HEK293 (cell line): Measurements from ENCODE around the gene PLEKHA8.

ENCODE experiments used
- CTCF ChIA-PET: fragments of 350-600 bp; formaldehyde crosslinking; extraction: SDS; loops from one replicate; lab custom pipeline; 2021; ENCODE audit warnings: antibody characterized with exemption; lab: Yijun Ruan, JAX
- POLR2A ChIA-PET: fragments of 300-600 bp; formaldehyde crosslinking; extraction: SDS; loops from one replicate; lab custom pipeline; 2020; ENCODE audit warnings: antibody characterized with exemption, inconsistent platforms; lab: Yijun Ruan, JAX
- H3K27ac ChIP-seq: fragments of 200-500 bp; sonication (Bioruptor generic); 2 replicates; pipeline ENCODE4 v1.5.1; 2014; ENCODE audit warnings: low read depth, low read length, control low read depth, inconsistent platforms; ENCODE audit errors: extremely low read depth
- H3K36me3 ChIP-seq, 2 experiments: fragments of 200-500 bp in 1 of 2; sonication (Bioruptor generic) in 1 of 2; 1 replicate in 1 of 2; 2 replicates in 1 of 2; pipeline ENCODE4 v1.5.1; 2014 to 2017; ENCODE audit warnings: inconsistent platforms in 2 of 2, low read length in 2 of 2; ENCODE audit not compliant: control insufficient read depth in 2 of 2, insufficient read depth in 1 of 2
- H3K4me1 ChIP-seq: fragments of 200-500 bp; sonication (Bioruptor generic); 2 replicates; pipeline ENCODE4 v1.5.1; 2014; ENCODE audit warnings: mild to moderate bottlenecking, low read length, inconsistent platforms; ENCODE audit not compliant: control insufficient read depth, insufficient read depth
- H3K4me3 ChIP-seq: 2 replicates; pipeline ENCODE4 v1.5.1; 2011; ENCODE audit warnings: low read depth, mild to moderate bottlenecking, control low read depth, low read length, moderate library complexity
- H3K9me3 ChIP-seq: fragments of 200-500 bp; sonication (Bioruptor generic); 2 replicates; pipeline ENCODE4 v1.5.1; 2014; ENCODE audit warnings: low read depth, low read length, inconsistent platforms; ENCODE audit not compliant: control insufficient read depth, insufficient read depth
- EGR2 ChIP-seq: fragments of 450-650 bp; formaldehyde crosslinking; IDR thresholded peaks from 2 replicates; pipeline ENCODE4 v1.5.1; 2016; ENCODE audit warnings: low read depth, missing biosample characterization, missing genetic modification characterization
- GLI4 ChIP-seq: fragments of 450-650 bp; formaldehyde crosslinking; IDR thresholded peaks from 2 replicates; pipeline ENCODE4 v1.5.1; 2016; ENCODE audit warnings: missing biosample characterization, missing genetic modification characterization
- HOXC10 ChIP-seq: sonication (generic); formaldehyde crosslinking; IDR thresholded peaks from 2 replicates; pipeline ENCODE4 v1.8.1; 2023; ENCODE audit warnings: mild to moderate bottlenecking, missing genetic modification reagents
- SCRT1 ChIP-seq: fragments of 450-650 bp; formaldehyde crosslinking; IDR thresholded peaks from 2 replicates; pipeline ENCODE4 v1.5.1; 2016; ENCODE audit warnings: missing biosample characterization, missing genetic modification characterization, borderline replicate concordance
- SCRT2 ChIP-seq: fragments of 450-650 bp; formaldehyde crosslinking; IDR thresholded peaks from 2 replicates; pipeline ENCODE4 v1.5.1; 2016; ENCODE audit warnings: missing biosample characterization, missing genetic modification characterization
- SP3 ChIP-seq: fragments of 450-650 bp; formaldehyde crosslinking; IDR thresholded peaks from 2 replicates; pipeline ENCODE4 v1.5.1; 2016; ENCODE audit warnings: missing biosample characterization, missing genetic modification characterization
- YY1 ChIP-seq: fragments of 450-650 bp; formaldehyde crosslinking; IDR thresholded peaks from 2 replicates; pipeline ENCODE4 v1.5.1; 2018; ENCODE audit warnings: missing biosample characterization, missing genetic modification characterization
- ZBTB48 ChIP-seq: fragments of 450-650 bp; formaldehyde crosslinking; IDR thresholded peaks from 2 replicates; pipeline ENCODE4 v1.5.1; 2016; ENCODE audit warnings: missing biosample characterization, missing genetic modification characterization
- ZFHX2 ChIP-seq: fragments of 450-650 bp; formaldehyde crosslinking; conservative IDR thresholded peaks from 2 replicates; pipeline ENCODE4 v1.5.1; 2016; ENCODE audit warnings: missing biosample characterization, missing genetic modification characterization
- ZIC2 ChIP-seq: fragments of 450-650 bp; formaldehyde crosslinking; IDR thresholded peaks from 2 replicates; pipeline ENCODE4 v1.5.1; 2016; ENCODE audit warnings: missing biosample characterization, missing genetic modification characterization
- ZNF155 ChIP-seq: fragments of 450-650 bp; formaldehyde crosslinking; IDR thresholded peaks from 2 replicates; pipeline ENCODE4 v1.5.1; 2016; ENCODE audit warnings: missing biosample characterization, missing genetic modification characterization
- ZNF23 ChIP-seq: fragments of 450-650 bp; formaldehyde crosslinking; IDR thresholded peaks from 2 replicates; pipeline ENCODE4 v1.5.1; 2016; ENCODE audit warnings: missing biosample characterization, missing genetic modification characterization, borderline replicate concordance
- ZNF26 ChIP-seq: fragments of 450-650 bp; formaldehyde crosslinking; IDR thresholded peaks from 2 replicates; pipeline ENCODE4 v1.5.1; 2016; ENCODE audit warnings: missing biosample characterization, missing genetic modification characterization
- ZNF311 ChIP-seq: fragments of 450-650 bp; formaldehyde crosslinking; IDR thresholded peaks from 2 replicates; pipeline ENCODE4 v1.5.1; 2017; ENCODE audit warnings: missing biosample characterization, missing genetic modification characterization, borderline replicate concordance
- ZNF335 ChIP-seq: fragments of 450-650 bp; formaldehyde crosslinking; conservative IDR thresholded peaks from 2 replicates; pipeline ENCODE4 v1.5.1; 2016; ENCODE audit warnings: missing biosample characterization, missing genetic modification characterization
- ZNF394 ChIP-seq: fragments of 450-650 bp; formaldehyde crosslinking; IDR thresholded peaks from 2 replicates; pipeline ENCODE4 v1.5.1; 2016; ENCODE audit warnings: missing biosample characterization, missing genetic modification characterization, mild to moderate bottlenecking, moderate library complexity, borderline replicate concordance
- ZNF433 ChIP-seq: fragments of 450-650 bp; formaldehyde crosslinking; IDR thresholded peaks from 2 replicates; pipeline ENCODE4 v1.5.1; 2016; ENCODE audit warnings: missing biosample characterization, missing genetic modification characterization, low read depth
- ZNF571 ChIP-seq: fragments of 450-650 bp; formaldehyde crosslinking; IDR thresholded peaks from 2 replicates; pipeline ENCODE4 v1.5.0; 2017; ENCODE audit warnings: missing biosample characterization, missing genetic modification characterization
- ZNF600 ChIP-seq: fragments of 450-650 bp; formaldehyde crosslinking; IDR thresholded peaks from 2 replicates; pipeline ENCODE4 v1.5.1; 2016; ENCODE audit warnings: missing biosample characterization, missing genetic modification characterization
- ZNF670 ChIP-seq: fragments of 450-650 bp; formaldehyde crosslinking; IDR thresholded peaks from 2 replicates; pipeline ENCODE4 v1.5.1; 2016; ENCODE audit warnings: missing biosample characterization, missing genetic modification characterization, low read depth
- ZNF677 ChIP-seq: fragments of 450-650 bp; IDR thresholded peaks from 2 replicates; pipeline ENCODE4 v1.5.0; 2018; ENCODE audit warnings: missing biosample characterization, mild to moderate bottlenecking, missing genetic modification characterization, moderate library complexity
- ZNF768 ChIP-seq: fragments of 450-650 bp; formaldehyde crosslinking; IDR thresholded peaks from 2 replicates; pipeline ENCODE4 v1.5.1; 2018; ENCODE audit warnings: missing biosample characterization, mild to moderate bottlenecking, missing genetic modification characterization
- ZNF776 ChIP-seq: fragments of 450-650 bp; formaldehyde crosslinking; IDR thresholded peaks from 2 replicates; pipeline ENCODE4 v1.5.0; 2017; ENCODE audit warnings: missing biosample characterization, missing genetic modification characterization, borderline replicate concordance
- ZSCAN4 ChIP-seq: fragments of 450-650 bp; formaldehyde crosslinking; IDR thresholded peaks from 2 replicates; pipeline ENCODE4 v1.5.1; 2017; ENCODE audit warnings: missing biosample characterization, missing genetic modification characterization
- TF ChIP-seq, protein P1 (sequence below): fragments of 450-650 bp; formaldehyde crosslinking; IDR thresholded peaks from 2 replicates; pipeline ENCODE4; 2016; ENCODE audit warnings: missing biosample characterization, missing genetic modification characterization
- TF ChIP-seq, protein P2 (sequence below): fragments of 450-650 bp; formaldehyde crosslinking; IDR thresholded peaks from 2 replicates; pipeline ENCODE4 v1.5.1; 2016; ENCODE audit warnings: missing biosample characterization, missing genetic modification characterization
- TF ChIP-seq, protein P3 (sequence below): fragments of 450-650 bp; formaldehyde crosslinking; IDR thresholded peaks from 2 replicates; pipeline ENCODE4 v1.5.1; 2017; ENCODE audit warnings: missing biosample characterization, missing genetic modification characterization
- TF ChIP-seq, protein P4 (sequence below): fragments of 450-650 bp; formaldehyde crosslinking; IDR thresholded peaks from 2 replicates; pipeline ENCODE4 v1.5.1; 2017; ENCODE audit warnings: missing biosample characterization, missing genetic modification characterization

The PLEKHA8 gene

GRCh38 chr7:30090111-30090510 lies 61.9 kb downstream of the PLEKHA8 start:
- no peaks in the 10 kb centered on the region for H3K4me1 ChIP-seq
- no peak overlapping the region for H3K27ac ChIP-seq
- TF ChIP-seq, protein P1, sequence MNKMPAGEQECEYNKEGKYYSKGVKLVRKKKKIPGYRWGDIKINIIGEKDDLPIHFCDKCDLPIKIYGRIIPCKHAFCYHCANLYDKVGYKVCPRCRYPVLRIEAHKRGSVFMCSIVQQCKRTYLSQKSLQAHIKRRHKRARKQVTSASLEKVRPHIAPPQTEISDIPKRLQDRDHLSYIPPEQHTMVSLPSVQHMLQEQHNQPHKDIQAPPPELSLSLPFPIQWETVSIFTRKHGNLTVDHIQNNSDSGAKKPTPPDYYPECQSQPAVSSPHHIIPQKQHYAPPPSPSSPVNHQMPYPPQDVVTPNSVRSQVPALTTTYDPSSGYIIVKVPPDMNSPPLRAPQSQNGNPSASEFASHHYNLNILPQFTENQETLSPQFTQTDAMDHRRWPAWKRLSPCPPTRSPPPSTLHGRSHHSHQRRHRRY (tag by site-specific recombination): no peak
- no peak for TF ChIP-seq ZNF433 (tag by site-specific recombination)
- no peak for TF ChIP-seq ZNF26 (tag by site-specific recombination)
- no peak for TF ChIP-seq ZNF600 (tag by site-specific recombination)
- no peak for TF ChIP-seq ZSCAN4 (tag by site-specific recombination)
- no peak for TF ChIP-seq EGR2 (tag by site-specific recombination)
- no peak for TF ChIP-seq ZNF23 (tag by site-specific recombination)
- TF ChIP-seq HOXC10 (CRISPR knock-in tag): no peak
- no peak for TF ChIP-seq SCRT1 (tag by site-specific recombination)
- no peak for TF ChIP-seq ZFHX2 (tag by site-specific recombination)
- TF ChIP-seq ZBTB48 (tag by site-specific recombination): no peak
- no peak for TF ChIP-seq GLI4 (tag by site-specific recombination)
- no peak for TF ChIP-seq ZNF571 (tag by site-specific recombination)
- no peak for TF ChIP-seq ZNF768 (tag by site-specific recombination)
- no peak for TF ChIP-seq SP3 (tag by site-specific recombination)
- TF ChIP-seq SCRT2 (tag by site-specific recombination): no peak
- no peak for TF ChIP-seq ZNF677 (tag by site-specific recombination)
- TF ChIP-seq ZNF311 (tag by site-specific recombination): no peak
- no peak for TF ChIP-seq ZNF776
- no peaks in the 10 kb centered on the region for H3K9me3 ChIP-seq
- ChIA-PET CTCF (interaction anchor here (0.7 to 0.9 kb wide), 2 partner anchors 83 to 1163 kb away, joined by 3 to 5 read pairs; no protein-coding TSS in a partner anchor), POLR2A (no interaction called here)
- peaks cover 0 to 4% of the 10 kb centered on the region in 2 experiments; a peak in 1 of 3 replicates for H3K36me3 ChIP-seq
- no peak overlapping the region for H3K4me3 ChIP-seq

GRCh38 chr7:30091491-30091912 lies 63.3 kb downstream of the PLEKHA8 start:
- ChIA-PET CTCF (interaction anchor here (0.6 kb wide), 1 partner anchor 15 kb away, joined by 4 read pairs; no protein-coding TSS in a partner anchor), POLR2A (no interaction called here)
- Histone ChIP-seq H3K27ac (no peak overlapping the region), H3K4me1 (no peaks in the 10 kb centered on the region), H3K9me3 (no peaks in the 10 kb centered on the region), H3K36me3 (no peaks in the 10 kb centered on the region), H3K4me3 (no peak overlapping the region)
- TF ChIP-seq ZNF335 (tag by site-specific recombination): no peak
- no peak for TF ChIP-seq YY1 (tag by site-specific recombination)
- TF ChIP-seq ZIC2: no peak
- TF ChIP-seq, protein P2, sequence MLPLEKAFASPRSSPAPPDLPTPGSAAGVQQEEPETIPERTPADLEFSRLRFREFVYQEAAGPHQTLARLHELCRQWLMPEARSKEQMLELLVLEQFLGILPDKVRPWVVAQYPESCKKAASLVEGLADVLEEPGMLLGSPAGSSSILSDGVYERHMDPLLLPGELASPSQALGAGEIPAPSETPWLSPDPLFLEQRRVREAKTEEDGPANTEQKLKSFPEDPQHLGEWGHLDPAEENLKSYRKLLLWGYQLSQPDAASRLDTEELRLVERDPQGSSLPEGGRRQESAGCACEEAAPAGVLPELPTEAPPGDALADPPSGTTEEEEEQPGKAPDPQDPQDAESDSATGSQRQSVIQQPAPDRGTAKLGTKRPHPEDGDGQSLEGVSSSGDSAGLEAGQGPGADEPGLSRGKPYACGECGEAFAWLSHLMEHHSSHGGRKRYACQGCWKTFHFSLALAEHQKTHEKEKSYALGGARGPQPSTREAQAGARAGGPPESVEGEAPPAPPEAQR (tag by site-specific recombination): no peak
- TF ChIP-seq, protein P3, sequence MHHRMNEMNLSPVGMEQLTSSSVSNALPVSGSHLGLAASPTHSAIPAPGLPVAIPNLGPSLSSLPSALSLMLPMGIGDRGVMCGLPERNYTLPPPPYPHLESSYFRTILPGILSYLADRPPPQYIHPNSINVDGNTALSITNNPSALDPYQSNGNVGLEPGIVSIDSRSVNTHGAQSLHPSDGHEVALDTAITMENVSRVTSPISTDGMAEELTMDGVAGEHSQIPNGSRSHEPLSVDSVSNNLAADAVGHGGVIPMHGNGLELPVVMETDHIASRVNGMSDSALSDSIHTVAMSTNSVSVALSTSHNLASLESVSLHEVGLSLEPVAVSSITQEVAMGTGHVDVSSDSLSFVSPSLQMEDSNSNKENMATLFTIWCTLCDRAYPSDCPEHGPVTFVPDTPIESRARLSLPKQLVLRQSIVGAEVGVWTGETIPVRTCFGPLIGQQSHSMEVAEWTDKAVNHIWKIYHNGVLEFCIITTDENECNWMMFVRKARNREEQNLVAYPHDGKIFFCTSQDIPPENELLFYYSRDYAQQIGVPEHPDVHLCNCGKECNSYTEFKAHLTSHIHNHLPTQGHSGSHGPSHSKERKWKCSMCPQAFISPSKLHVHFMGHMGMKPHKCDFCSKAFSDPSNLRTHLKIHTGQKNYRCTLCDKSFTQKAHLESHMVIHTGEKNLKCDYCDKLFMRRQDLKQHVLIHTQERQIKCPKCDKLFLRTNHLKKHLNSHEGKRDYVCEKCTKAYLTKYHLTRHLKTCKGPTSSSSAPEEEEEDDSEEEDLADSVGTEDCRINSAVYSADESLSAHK (tag by site-specific recombination): no peak
- TF ChIP-seq, protein P4, sequence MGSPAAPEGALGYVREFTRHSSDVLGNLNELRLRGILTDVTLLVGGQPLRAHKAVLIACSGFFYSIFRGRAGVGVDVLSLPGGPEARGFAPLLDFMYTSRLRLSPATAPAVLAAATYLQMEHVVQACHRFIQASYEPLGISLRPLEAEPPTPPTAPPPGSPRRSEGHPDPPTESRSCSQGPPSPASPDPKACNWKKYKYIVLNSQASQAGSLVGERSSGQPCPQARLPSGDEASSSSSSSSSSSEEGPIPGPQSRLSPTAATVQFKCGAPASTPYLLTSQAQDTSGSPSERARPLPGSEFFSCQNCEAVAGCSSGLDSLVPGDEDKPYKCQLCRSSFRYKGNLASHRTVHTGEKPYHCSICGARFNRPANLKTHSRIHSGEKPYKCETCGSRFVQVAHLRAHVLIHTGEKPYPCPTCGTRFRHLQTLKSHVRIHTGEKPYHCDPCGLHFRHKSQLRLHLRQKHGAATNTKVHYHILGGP (tag by site-specific recombination): no peak
- TF ChIP-seq ZNF155 (tag by site-specific recombination): no peak
- no peak for TF ChIP-seq ZNF670 (tag by site-specific recombination)
- no peak for TF ChIP-seq ZNF394
- no peak for TF ChIP-seq EGR2 (tag by site-specific recombination)
